Astrocyte of the cerebellum (primary cell): ENCODE measurements around the gene LCN12.

Experiments
- DNase-seq: peaks from one replicate; pipeline ENCODE4 v3.0.0-alpha.2; 2011; ENCODE audit warnings: low read depth
- H3K4me3 ChIP-seq: 2 replicates; pipeline ENCODE4 v1.5.1; 2011; ENCODE audit warnings: mild to moderate bottlenecking, low read depth, low read length, moderate library complexity
- CTCF ChIP-seq: IDR thresholded peaks from 2 replicates; pipeline ENCODE4 v1.5.1; 2012; ENCODE audit warnings: low read length, low read depth, moderate library complexity, mild to moderate bottlenecking; ENCODE audit errors: missing control alignments
- in situ Hi-C: cut with HindIII; loops from 2 replicates; pipeline ENCODE4 v1.10.0; 2017; ENCODE audit warnings: low sequenced_read_pairs

LCN12 gene

GRCh38 chr9:136941231-136942111, 10.6 kb upstream of the LCN12 start:
- TF ChIP-seq CTCF, result no peak
- in situ Hi-C loops, result no loop called here
- DNase-seq, result no peak
- no peak overlapping the region for H3K4me3 ChIP-seq

- DNase-seq, result no peak
- no peak for TF ChIP-seq CTCF
- in situ Hi-C loops, result no loop called here
- no peak overlapping the region for H3K4me3 ChIP-seq
These were observed 9.8 kb upstream of the LCN12 start for GRCh38 chr9:136942112-136942880.

GRCh38 chr9:136942881-136943230, 9.2 kb upstream of the LCN12 start:
- peak overlapping the region; percentile 75 for H3K4me3 ChIP-seq
- no peak for DNase-seq
- no peak for TF ChIP-seq CTCF
- in situ Hi-C loops, result no loop called here

GRCh38 chr9:136943291-136944211, 8.5 kb upstream of the LCN12 start:
- in situ Hi-C loops, result no loop called here
- no peak for TF ChIP-seq CTCF
- peak overlapping the region; percentile 75 for H3K4me3 ChIP-seq
- no peak for DNase-seq

- in situ Hi-C loops, result no loop called here
- no peak for TF ChIP-seq CTCF
- no peak for DNase-seq
- H3K4me3 ChIP-seq, result peak overlapping the region; percentile 75
These were observed 7.9 kb upstream of the LCN12 start for GRCh38 chr9:136944212-136944518.
